Common myeloid progenitor, CD34-positive (primary cell): ENCODE results near the gene FAM83G.

ENCODE experiments used
- CTCF ChIA-PET: fragments of 350-600 bp; sonication (Branson Sonifier 250); formaldehyde crosslinking; loops from one replicate; lab custom pipeline; 2021; ENCODE audit warnings: antibody characterized with exemption; lab: Charles Lee
- POLR2A ChIA-PET: fragments of 350-600 bp; sonication (Branson Sonifier 250); formaldehyde crosslinking; loops from one replicate; lab custom pipeline; 2021; ENCODE audit warnings: antibody characterized with exemption; lab: Charles Lee
- DNase-seq, 3 donors: peaks; one replicate each; pipeline versions ENCODE4 v3.0.0 to v3.0.0-alpha.2; 2013
- H3K27ac ChIP-seq, 2 experiments: 1 replicate in 1 of 2; 2 replicates in 1 of 2; pipeline ENCODE4 v1.7.0; 2013; ENCODE audit warnings: inconsistent platforms in 2 of 2, low read length in 2 of 2, mild to moderate bottlenecking in 2 of 2, low read depth in 1 of 2, moderate library complexity in 1 of 2; ENCODE audit not compliant: severe bottlenecking in 2 of 2, insufficient read depth in 1 of 2, poor library complexity in 1 of 2
- H3K27me3 ChIP-seq, 5 experiments: replicated peaks in 2 of 5; 1 replicate in 3 of 5; 2 replicates in 2 of 5; pipeline versions ENCODE4 v1.6.1 to v1.7.0; 2013; ENCODE audit warnings: low read length in 4 of 5, mild to moderate bottlenecking in 2 of 5, moderate library complexity in 2 of 5, inconsistent platforms in 1 of 5; ENCODE audit not compliant: insufficient read depth in 5 of 5, control insufficient read depth in 4 of 5
- H3K36me3 ChIP-seq, 4 experiments: 1 replicate in 2 of 4; 2 replicates in 2 of 4; pipeline versions ENCODE4 v1.6.1 to v1.7.0; 2013; ENCODE audit warnings: low read length in 3 of 4, control low read depth in 1 of 4, mild to moderate bottlenecking in 1 of 4; ENCODE audit not compliant: control insufficient read depth in 4 of 4, insufficient read depth in 4 of 4
- H3K4me1 ChIP-seq, 4 experiments: 1 replicate in 3 of 4; 2 replicates in 1 of 4; pipeline versions ENCODE4 v1.6.1 to v1.7.1; 2013; ENCODE audit warnings: low read length in 3 of 4, mild to moderate bottlenecking in 3 of 4, control low read depth in 1 of 4, inconsistent platforms in 1 of 4, moderate library complexity in 1 of 4; ENCODE audit not compliant: control insufficient read depth in 4 of 4, insufficient read depth in 4 of 4; ENCODE audit errors: control extremely low read depth in 1 of 4
- H3K4me3 ChIP-seq, 7 experiments: 1 replicate in 4 of 7; 2 replicates in 3 of 7; pipeline versions ENCODE4 v1.5.1 to v1.7.0; 2013; ENCODE audit warnings: mild to moderate bottlenecking in 7 of 7, low read length in 6 of 7, moderate library complexity in 6 of 7, inconsistent platforms in 2 of 7, low read depth in 2 of 7, control low read depth in 1 of 7; ENCODE audit not compliant: insufficient read depth in 4 of 7, control insufficient read depth in 1 of 7; ENCODE audit errors: extremely low read depth in 1 of 7
- H3K9me3 ChIP-seq, 5 experiments: 1 replicate in 4 of 5; 2 replicates in 1 of 5; pipeline versions ENCODE4 v1.6.1 to v1.7.1; 2013; ENCODE audit warnings: low read length in 4 of 5, mild to moderate bottlenecking in 2 of 5, inconsistent platforms in 1 of 5, low read depth in 1 of 5, moderate library complexity in 1 of 5; ENCODE audit not compliant: control insufficient read depth in 4 of 5, insufficient read depth in 2 of 5; ENCODE audit errors: control extremely low read depth in 1 of 5
- WGBS: methylation state at CpG from one replicate; pipeline ENCODE4 v1.1.5; 2013; ENCODE audit not compliant: insufficient coverage; 5-methylcytosine and 5-hydroxymethylcytosine counted together

Gene FAM83G

DNA sequence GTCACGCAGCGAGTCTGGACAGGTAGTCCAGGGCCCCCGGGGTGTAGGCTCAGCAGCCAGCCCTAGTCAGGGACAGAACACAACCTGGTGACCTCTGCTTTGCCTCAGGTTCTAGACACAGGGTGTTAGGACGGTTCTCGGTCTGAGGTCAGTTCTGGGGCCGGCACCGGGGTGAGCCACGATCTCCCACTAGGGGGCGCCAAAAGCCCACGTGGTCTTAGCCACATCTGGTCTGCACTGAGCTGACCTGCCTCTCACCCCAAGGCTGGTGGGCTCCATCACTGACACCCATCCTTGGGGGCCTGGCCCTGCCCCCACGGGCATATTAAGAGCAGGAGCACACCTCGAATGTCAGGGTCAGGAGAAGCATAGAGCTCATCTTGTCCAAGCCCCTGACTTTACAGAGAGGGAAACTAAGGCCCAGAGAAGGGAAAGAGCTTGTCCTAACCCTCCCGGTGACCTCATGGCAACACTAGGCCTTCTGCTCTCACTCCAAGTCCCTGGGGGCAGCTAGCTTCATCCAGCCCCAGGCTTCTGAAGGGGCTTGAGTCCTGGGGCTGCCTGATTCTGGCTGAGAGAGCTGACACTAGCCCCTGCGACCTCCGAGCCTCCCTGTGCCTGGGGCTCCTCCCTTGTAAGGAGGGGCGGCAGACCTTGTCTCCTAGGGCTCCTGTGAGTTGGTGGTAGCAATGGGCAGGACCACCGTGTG is 43.6 kb downstream of the FAM83G start:
- no peaks in the 10 kb centered on the region for H3K36me3 ChIP-seq
- H3K27me3 ChIP-seq, result no peaks in the 10 kb centered on the region
- DNase-seq, result peak; percentile 49 to 64 (median 49)
- POLR2A ChIA-PET, result interaction anchor here (1.1 kb wide), 1 partner anchor 15 kb away, joined by 3 read pairs; no protein-coding TSS in a partner anchor
- no peak overlapping the region for H3K4me3 ChIP-seq
- no peak overlapping the region for H3K27ac ChIP-seq
- no peaks in the 10 kb centered on the region for H3K9me3 ChIP-seq
- 32% methylated on average over 14 of the region's 17 CpGs for WGBS
- H3K4me1 ChIP-seq, result peaks cover 0 to 24% (median 16%) of the 10 kb centered on the region in 4 experiments
- CTCF ChIA-PET, result interaction anchor here (0.8 to 4.2 kb wide), 21 partner anchors 8 to 259 kb away, joined by 3 to 29 read pairs (median 5); partner anchors contain the start of genes FAM83G and SLC5A10

DNA sequence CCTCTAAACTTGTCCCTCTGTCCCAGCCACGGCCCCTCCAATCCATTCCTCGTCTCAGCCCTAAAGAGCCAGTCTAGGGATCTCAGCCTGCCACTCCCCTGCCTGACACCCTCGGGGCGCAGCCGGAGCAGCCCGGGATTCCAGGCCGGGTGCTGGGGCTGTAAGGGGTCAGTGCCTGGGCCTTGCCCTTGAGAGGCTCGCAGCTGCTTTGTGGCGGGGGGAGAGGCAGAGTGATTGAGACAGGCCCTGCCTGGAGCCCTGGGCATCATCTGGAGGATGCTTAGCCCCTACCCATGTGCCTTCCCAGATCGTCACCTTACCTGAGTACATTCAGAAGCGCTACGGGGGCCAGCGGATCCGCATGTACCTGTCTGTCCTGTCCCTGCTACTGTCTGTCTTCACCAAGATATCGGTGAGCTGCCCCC is 44.3 kb downstream of the FAM83G start:
- Histone ChIP-seq H3K27ac (no peak overlapping the region), H3K36me3 (no peaks in the 10 kb centered on the region), H3K4me1 (peaks cover 0 to 22% (median 9%) of the 10 kb centered on the region in 4 experiments), H3K9me3 (no peaks in the 10 kb centered on the region), H3K27me3 (no peaks in the 10 kb centered on the region), H3K4me3 (no peak overlapping the region)
- DNase-seq, result no peak
- ChIA-PET CTCF (interaction anchor here (1.0 to 4.2 kb wide), 11 partner anchors 10 to 65 kb away, joined by 3 to 29 read pairs (median 8); no protein-coding TSS in a partner anchor), POLR2A (interaction anchor here (1.1 kb wide), 1 partner anchor 16 kb away, joined by 3 read pairs; no protein-coding TSS in a partner anchor)
- 95% methylated on average over 14 of the region's 15 CpGs for WGBS

DNA sequence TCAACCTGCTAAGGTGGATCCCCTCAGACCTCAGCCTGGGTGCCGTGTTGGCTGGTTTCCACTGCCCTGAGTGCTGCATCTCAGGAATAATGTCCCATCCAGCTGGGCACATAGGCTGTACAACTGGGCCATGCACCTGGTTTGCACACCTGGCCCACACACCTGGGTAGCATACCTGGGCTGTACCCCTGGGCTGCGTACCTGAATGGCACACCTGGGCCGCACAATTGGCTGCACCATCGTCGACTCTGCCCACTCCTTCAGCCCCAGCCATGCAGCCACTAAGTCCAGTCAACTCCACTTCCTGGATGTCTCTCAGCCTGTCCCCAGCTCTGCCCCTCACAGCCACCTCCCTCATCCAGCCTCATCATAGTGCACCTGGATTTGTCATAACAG is 44.7 kb downstream of the FAM83G start:
- H3K27me3 ChIP-seq, result no peaks in the 10 kb centered on the region
- POLR2A ChIA-PET, result no interaction called here

DNA sequence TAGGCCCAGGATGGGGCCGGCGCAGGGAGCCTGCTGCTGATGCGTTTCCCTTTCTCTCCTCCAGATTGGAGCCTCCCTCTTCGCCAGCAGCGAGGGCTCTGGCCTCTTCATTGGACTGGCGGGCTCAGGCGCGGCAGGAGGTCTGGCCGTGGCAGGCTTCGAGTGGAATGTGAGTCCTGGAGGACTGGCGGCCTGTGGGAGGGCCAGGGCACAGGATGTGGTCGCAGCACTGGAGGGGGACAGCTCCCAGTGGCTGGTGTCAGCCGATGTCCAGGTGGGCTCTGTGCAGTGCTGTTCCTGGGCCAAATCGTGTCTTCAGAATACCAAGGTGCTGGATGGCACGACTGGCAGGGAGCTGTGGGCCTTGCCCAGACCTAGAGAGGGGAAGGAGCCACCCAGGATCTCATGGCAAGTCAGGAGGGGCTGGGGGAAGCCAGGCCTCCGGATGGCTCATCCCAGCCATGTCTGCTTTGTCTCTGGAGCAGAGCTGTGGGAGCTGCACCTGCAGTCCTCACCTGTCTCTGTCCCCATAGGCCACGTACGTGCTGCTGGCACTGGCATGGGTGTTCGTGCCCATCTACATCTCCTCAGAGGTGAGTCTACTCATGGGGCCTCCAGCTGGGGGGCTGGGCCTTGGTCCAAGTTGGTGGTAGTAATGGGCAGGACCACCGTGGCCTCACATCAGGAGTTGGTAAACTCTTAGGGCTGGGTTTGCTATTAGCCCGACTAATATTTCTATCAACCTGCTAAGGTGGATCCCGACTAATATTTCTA is 45.3 kb downstream of the FAM83G start:
- H3K9me3 ChIP-seq, result no peaks in the 10 kb centered on the region
- no peaks in the 10 kb centered on the region for H3K36me3 ChIP-seq
- ChIA-PET CTCF (interaction anchor here (0.9 to 3.4 kb wide), 6 partner anchors 10 to 64 kb away, joined by 3 to 28 read pairs (median 4); partner anchors contain the start of gene FAM83G), POLR2A (no interaction called here)
- H3K27ac ChIP-seq, result no peak overlapping the region
- 92% methylated on average over 11 of the region's 22 CpGs for WGBS
- H3K4me1 ChIP-seq, result peaks cover 0 to 15% (median 5%) of the 10 kb centered on the region in 4 experiments
- no peak overlapping the region for H3K4me3 ChIP-seq
- DNase-seq, result no peak
- no peaks in the 10 kb centered on the region for H3K27me3 ChIP-seq

More for the DNA sequence above, 44.7 kb downstream of the FAM83G start:
- WGBS, result 100% methylated on average over 5 of the region's 5 CpGs
- H3K9me3 ChIP-seq, result no peaks in the 10 kb centered on the region
- CTCF ChIA-PET, result interaction anchor here (1.1 to 3.4 kb wide), 8 partner anchors 11 to 63 kb away, joined by 3 to 28 read pairs (median 7); no protein-coding TSS in a partner anchor
- H3K27ac ChIP-seq, result no peak overlapping the region
- H3K4me3 ChIP-seq, result no peak overlapping the region
- peaks cover 0 to 18% (median 5%) of the 10 kb centered on the region in 4 experiments for H3K4me1 ChIP-seq
- DNase-seq, result no peak
- no peaks in the 10 kb centered on the region for H3K36me3 ChIP-seq

DNA sequence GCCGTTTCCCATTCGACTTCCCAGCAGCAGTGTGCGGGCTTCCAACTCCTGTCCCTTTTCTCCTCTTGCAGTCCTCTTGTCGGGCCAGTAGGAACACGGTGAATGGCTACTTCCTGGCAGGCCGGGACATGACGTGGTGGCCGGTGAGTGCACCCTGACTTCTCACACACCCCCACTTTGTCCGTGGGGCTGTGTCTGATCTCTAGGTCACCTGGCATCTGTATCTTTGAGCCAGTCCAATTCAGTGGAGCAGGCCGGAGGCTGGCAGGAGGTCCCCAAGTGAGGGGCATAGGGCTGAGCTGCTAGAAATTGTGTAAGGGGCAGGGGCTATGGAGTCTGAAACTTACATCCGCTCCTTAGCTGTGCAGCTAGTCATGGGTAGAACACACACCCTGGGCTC is 46.0 kb downstream of the FAM83G start:
- Histone ChIP-seq H3K36me3 (no peaks in the 10 kb centered on the region), H3K4me1 (peaks cover 0 to 15% (median 4%) of the 10 kb centered on the region in 4 experiments), H3K4me3 (no peak overlapping the region), H3K9me3 (no peaks in the 10 kb centered on the region), H3K27ac (no peak overlapping the region), H3K27me3 (no peaks in the 10 kb centered on the region)
- no peak for DNase-seq
- ChIA-PET POLR2A (no interaction called here), CTCF (interaction anchor here (0.9 to 3.4 kb wide), 8 partner anchors 11 to 65 kb away, joined by 3 to 28 read pairs (median 3); partner anchors contain the start of gene FAM83G)
- WGBS, result 98% methylated on average over 10 of the region's 11 CpGs

DNA sequence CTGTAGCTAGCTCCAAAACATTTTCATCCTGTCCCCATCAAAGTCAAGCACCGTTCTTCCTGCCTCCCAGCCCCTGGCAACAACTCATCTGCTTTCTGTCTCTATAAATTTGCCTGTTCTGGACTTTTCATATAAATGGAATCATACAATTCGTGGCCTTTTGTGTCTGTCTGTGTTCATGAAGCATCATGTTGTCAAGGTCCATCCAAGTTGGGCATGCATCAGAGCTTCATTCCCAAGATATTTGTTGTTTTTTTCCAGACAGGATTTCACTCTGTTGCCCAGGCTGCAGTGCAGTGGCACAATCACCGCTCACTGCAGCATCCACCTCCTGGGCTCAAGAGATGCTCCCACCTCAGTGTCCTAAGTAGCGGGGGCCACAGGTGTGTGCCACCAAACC is 46.7 kb downstream of the FAM83G start:
- H3K27me3 ChIP-seq, result no peaks in the 10 kb centered on the region
- CTCF ChIA-PET, result interaction anchor here (0.9 to 1.3 kb wide), 3 partner anchors 12 to 58 kb away, joined by 3 to 4 read pairs (median 3); no protein-coding TSS in a partner anchor
- peaks cover 0 to 15% (median 2%) of the 10 kb centered on the region in 4 experiments for H3K4me1 ChIP-seq
- POLR2A ChIA-PET, result no interaction called here
- H3K4me3 ChIP-seq, result no peak overlapping the region
- H3K27ac ChIP-seq, result no peak overlapping the region
- no peaks in the 10 kb centered on the region for H3K36me3 ChIP-seq
- 94% methylated on average over 3 of the region's 4 CpGs for whole genome bisulfite sequencing
- no peak for DNase-seq
- no peaks in the 10 kb centered on the region for H3K9me3 ChIP-seq
